Measurements from ENCODE around the gene STXBP5.

Gene STXBP5

DNA sequence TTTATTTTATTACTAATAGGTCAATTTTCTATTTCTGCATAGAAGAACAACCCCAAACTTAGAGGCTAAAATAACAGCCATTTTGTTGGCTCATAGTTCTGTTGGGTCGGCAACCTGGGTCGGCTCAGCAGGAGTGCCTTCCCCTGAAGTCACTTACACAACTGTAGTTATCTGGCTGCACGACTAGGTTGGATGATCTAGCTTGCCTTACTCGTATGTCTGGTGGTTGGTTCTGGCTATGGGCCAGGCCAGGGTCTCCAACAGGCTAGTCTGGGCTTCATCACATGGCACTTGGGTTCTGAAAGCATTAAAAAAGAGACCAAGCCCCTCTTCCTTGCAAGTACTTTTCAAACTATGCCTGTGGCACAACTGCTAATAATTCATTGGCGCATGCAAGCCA lies 53.5 kb downstream of the STXBP5 start:
- no peaks in the 10 kb centered on the region for H3K9me2 ChIP-seq (replicated peaks; ENCODE audit: control insufficient read depth, low read length)
- no peak for TF ChIP-seq EZH2phosphoT487 (IDR thresholded peaks at IDR 0.05; ENCODE audit: borderline replicate concordance, low read length)
- TF ChIP-seq, protein P1, sequence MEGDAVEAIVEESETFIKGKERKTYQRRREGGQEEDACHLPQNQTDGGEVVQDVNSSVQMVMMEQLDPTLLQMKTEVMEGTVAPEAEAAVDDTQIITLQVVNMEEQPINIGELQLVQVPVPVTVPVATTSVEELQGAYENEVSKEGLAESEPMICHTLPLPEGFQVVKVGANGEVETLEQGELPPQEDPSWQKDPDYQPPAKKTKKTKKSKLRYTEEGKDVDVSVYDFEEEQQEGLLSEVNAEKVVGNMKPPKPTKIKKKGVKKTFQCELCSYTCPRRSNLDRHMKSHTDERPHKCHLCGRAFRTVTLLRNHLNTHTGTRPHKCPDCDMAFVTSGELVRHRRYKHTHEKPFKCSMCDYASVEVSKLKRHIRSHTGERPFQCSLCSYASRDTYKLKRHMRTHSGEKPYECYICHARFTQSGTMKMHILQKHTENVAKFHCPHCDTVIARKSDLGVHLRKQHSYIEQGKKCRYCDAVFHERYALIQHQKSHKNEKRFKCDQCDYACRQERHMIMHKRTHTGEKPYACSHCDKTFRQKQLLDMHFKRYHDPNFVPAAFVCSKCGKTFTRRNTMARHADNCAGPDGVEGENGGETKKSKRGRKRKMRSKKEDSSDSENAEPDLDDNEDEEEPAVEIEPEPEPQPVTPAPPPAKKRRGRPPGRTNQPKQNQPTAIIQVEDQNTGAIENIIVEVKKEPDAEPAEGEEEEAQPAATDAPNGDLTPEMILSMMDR (IDR thresholded peaks at IDR 0.05; ENCODE audit: low read depth, low read length, poor library complexity, severe bottlenecking): no peak
- H3K79me2 ChIP-seq (ENCODE audit: control insufficient read depth, low read length): no peaks in the 10 kb centered on the region
- no peaks in the 10 kb centered on the region for H3K36me3 ChIP-seq (ENCODE audit: control insufficient read depth, low read length)
- H3K4me2 ChIP-seq (ENCODE audit: low read length): no peak overlapping the region
- H3K4me1 ChIP-seq (ENCODE audit: control insufficient read depth, low read length): no peaks in the 10 kb centered on the region
- H3F3A ChIP-seq (ENCODE audit: control insufficient read depth, insufficient read depth): no peaks in the 10 kb centered on the region
- no peak overlapping the region for H3K27ac ChIP-seq (ENCODE audit: low read depth, low read length)
- H3K4me3 ChIP-seq (ENCODE audit: low read length): no peak overlapping the region
- H3K9me3 ChIP-seq (ENCODE audit: control insufficient read depth, insufficient read depth, low read length): no peaks in the 10 kb centered on the region
- no peaks in the 10 kb centered on the region for H3K27me3 ChIP-seq (ENCODE audit: control insufficient read depth, low read length)
- no peaks in the 10 kb centered on the region for H4K20me1 ChIP-seq (ENCODE audit: control insufficient read depth, insufficient read depth, low read depth, low read length)

DNA sequence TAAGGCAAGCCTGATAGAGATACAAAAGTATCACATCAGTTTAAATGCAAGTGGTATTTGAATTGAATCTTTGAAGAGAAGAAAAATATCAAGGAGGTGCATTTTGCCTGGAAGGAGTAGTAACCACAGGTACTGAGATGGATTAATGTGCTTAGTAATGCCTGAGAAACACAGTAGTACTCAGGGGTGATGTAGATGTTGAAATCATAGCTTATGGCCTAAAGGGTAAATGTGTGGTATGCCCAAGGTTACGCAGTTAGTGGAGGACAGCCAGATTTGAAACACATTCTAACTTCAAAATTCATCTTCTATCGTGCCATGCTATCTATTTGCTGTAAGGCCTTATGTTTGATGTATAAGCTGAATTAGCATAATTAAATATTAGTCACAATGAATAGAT lies 55.9 kb downstream of the STXBP5 start:
- no peaks in the 10 kb centered on the region for H3K4me1 ChIP-seq (ENCODE audit: control insufficient read depth, low read length)
- no peak overlapping the region for H3K4me3 ChIP-seq (ENCODE audit: low read length)
- no peaks in the 10 kb centered on the region for H3K27me3 ChIP-seq (ENCODE audit: control insufficient read depth, low read length)
- no peaks in the 10 kb centered on the region for H3K36me3 ChIP-seq (ENCODE audit: control insufficient read depth, low read length)
- TF ChIP-seq EZH2phosphoT487 (IDR thresholded peaks at IDR 0.05; ENCODE audit: borderline replicate concordance, low read length): no peak
- TF ChIP-seq, protein P1 (IDR thresholded peaks at IDR 0.05; ENCODE audit: low read depth, low read length, poor library complexity, severe bottlenecking): no peak
- H3F3A ChIP-seq (ENCODE audit: control insufficient read depth, insufficient read depth): no peaks in the 10 kb centered on the region
- no peak overlapping the region for H3K4me2 ChIP-seq (ENCODE audit: low read length)
- no peaks in the 10 kb centered on the region for H3K79me2 ChIP-seq (ENCODE audit: control insufficient read depth, low read length)
- no peak overlapping the region for H3K27ac ChIP-seq (ENCODE audit: low read depth, low read length)
- no peaks in the 10 kb centered on the region for H4K20me1 ChIP-seq (ENCODE audit: control insufficient read depth, insufficient read depth, low read depth, low read length)
- no peaks in the 10 kb centered on the region for H3K9me2 ChIP-seq (replicated peaks; ENCODE audit: control insufficient read depth, low read length)
- H3K9me3 ChIP-seq (ENCODE audit: control insufficient read depth, insufficient read depth, low read length): no peaks in the 10 kb centered on the region

DNA sequence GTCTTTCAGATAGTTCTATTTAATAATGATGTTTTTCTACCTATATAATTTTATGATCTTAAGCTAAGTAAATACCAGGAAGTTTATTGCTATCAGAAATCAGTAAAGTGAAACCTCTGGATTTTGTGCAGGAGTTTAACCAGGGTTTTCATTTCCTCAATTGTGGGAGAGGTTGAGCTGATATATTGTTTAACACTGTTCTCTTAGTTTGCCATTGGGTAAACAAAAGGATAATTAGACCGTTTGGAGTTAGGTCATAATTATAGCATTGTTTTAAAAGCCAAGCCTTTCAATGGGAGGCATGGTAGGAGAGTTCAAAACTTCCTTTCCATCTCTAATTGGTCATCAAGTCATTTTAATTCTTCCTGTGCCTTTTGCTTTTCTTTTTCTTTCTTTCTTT lies 58.7 kb downstream of the STXBP5 start:
- H3K4me1 ChIP-seq (ENCODE audit: control insufficient read depth, low read length): no peaks in the 10 kb centered on the region
- no peak overlapping the region for H3K4me2 ChIP-seq (ENCODE audit: low read length)
- TF ChIP-seq EZH2phosphoT487 (IDR thresholded peaks at IDR 0.05; ENCODE audit: borderline replicate concordance, low read length): no peak
- TF ChIP-seq, protein P1 (IDR thresholded peaks at IDR 0.05; ENCODE audit: low read depth, low read length, poor library complexity, severe bottlenecking): no peak
- H3K4me3 ChIP-seq (ENCODE audit: low read length): no peak overlapping the region
- H3F3A ChIP-seq (ENCODE audit: control insufficient read depth, insufficient read depth): no peaks in the 10 kb centered on the region
- H3K27ac ChIP-seq (ENCODE audit: low read depth, low read length): no peak overlapping the region
- H3K9me2 ChIP-seq (replicated peaks; ENCODE audit: control insufficient read depth, low read length): no peaks in the 10 kb centered on the region
- H3K9me3 ChIP-seq (ENCODE audit: control insufficient read depth, insufficient read depth, low read length): no peaks in the 10 kb centered on the region
- no peaks in the 10 kb centered on the region for H3K27me3 ChIP-seq (ENCODE audit: control insufficient read depth, low read length)
- peaks cover 9% of the 10 kb centered on the region for H3K36me3 ChIP-seq (ENCODE audit: control insufficient read depth, low read length)
- H3K79me2 ChIP-seq (ENCODE audit: control insufficient read depth, low read length): no peaks in the 10 kb centered on the region
- H4K20me1 ChIP-seq (ENCODE audit: control insufficient read depth, insufficient read depth, low read depth, low read length): no peaks in the 10 kb centered on the region

DNA sequence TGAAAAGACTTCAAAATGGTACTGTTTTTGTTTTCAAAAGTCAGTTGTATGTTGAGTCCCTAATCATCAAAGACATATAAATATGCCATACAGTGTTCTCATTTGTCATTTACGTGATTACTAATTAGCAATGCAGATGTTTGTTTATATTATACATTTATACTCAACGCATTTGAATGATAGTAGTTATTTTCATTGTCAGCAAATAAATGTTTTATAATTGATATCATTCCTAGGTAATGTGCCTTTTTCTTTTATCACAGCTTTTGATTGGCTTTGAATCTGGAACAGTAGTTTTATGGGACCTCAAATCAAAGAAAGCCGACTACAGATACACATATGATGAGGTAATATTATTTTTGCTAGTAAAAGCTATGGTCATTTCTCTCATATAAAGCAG lies 62.6 kb downstream of the STXBP5 start:
- Histone ChIP-seq H3K4me1 (ENCODE audit: control insufficient read depth, low read length) (no peaks in the 10 kb centered on the region), H3F3A (ENCODE audit: control insufficient read depth, insufficient read depth) (no peaks in the 10 kb centered on the region), H3K4me3 (ENCODE audit: low read length) (no peak overlapping the region), H3K9me2 (replicated peaks; ENCODE audit: control insufficient read depth, low read length) (no peaks in the 10 kb centered on the region), H3K9me3 (ENCODE audit: control insufficient read depth, insufficient read depth, low read length) (no peaks in the 10 kb centered on the region), H3K27ac (ENCODE audit: low read depth, low read length) (no peak overlapping the region), H3K36me3 (ENCODE audit: control insufficient read depth, low read length) (peaks cover 15% of the 10 kb centered on the region), H4K20me1 (ENCODE audit: control insufficient read depth, insufficient read depth, low read depth, low read length) (no peaks in the 10 kb centered on the region), H3K79me2 (ENCODE audit: control insufficient read depth, low read length) (no peaks in the 10 kb centered on the region), H3K4me2 (ENCODE audit: low read length) (no peak overlapping the region), H3K27me3 (ENCODE audit: control insufficient read depth, low read length) (no peaks in the 10 kb centered on the region)
- TF ChIP-seq EZH2phosphoT487 (IDR thresholded peaks at IDR 0.05; ENCODE audit: borderline replicate concordance, low read length): no peak
- TF ChIP-seq, protein P1 (IDR thresholded peaks at IDR 0.05; ENCODE audit: low read depth, low read length, poor library complexity, severe bottlenecking): no peak

Measured in DOHH2 (cell line).